GM18508 (cell line): ENCODE measurements around the gene EHD2.
"Not testable (repeated sequence)": the region's sequence is repeated elsewhere in the genome, so short reads cannot be mapped to it uniquely, and the experiment has no call there.

Experiments used
- ATAC-seq: cut with Tn5 transposase; IDR thresholded peaks from one replicate; pipeline ENCODE4 v1.9.1; 2021; ENCODE audit warnings: moderate number of reproducible peaks; ENCODE audit not compliant: insufficient read depth, unreplicated experiment

Gene EHD2

DNA sequence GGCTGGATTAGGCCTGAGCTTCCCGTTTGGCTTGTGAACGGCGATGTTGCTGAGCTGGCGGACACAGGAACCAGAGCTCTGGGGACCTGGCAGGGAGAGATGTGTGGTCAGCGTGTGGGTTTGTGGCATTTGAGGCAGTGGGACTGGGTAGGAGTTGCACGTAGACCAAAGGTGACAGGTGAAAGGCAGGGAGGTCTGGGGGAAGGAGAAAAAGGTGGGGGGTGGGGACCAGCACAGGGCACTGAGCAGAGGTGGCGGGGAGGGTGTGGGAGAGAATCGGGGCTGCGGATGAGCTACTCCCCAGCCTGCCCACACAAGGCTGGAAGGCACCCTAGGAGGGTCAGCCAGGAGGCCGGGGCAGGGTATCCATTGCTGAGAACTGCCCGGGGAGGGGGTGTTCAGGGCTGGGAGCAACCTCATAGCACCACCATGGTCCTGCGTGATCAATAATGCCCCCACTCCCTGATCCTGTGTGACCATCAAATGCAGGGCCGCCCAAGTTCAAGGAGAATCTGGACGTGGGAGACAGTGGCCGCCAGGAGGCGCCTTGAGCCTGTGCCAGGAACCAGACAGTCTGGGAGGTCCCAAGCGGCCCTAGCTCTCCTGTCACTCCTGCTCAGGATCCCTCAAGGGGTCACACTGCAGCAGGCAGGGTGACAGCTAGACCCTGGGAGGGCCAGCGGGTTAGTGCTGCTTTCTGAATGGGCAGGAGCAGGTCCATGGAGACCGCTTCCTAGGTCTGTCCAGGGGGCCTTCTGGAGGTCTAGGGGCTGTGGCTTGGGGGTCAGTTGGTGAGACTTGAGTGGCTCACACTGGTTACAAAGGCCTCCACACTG is 52.5 kb downstream of the EHD2 start:
- ATAC-seq, result no peak

DNA sequence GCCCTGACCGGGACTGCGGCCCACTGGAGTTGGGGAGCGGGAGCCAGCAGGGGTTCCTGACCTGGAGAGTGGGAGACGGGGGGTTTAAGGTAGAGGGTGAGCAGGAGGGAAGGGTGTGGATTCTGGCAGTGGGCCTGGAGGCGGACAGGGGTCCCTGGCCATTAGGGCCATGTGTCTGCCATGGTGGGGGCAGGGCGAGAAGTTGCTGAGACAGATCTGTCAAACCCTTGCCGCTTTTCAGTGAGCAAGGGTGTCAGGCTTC is 53.1 kb downstream of the EHD2 start:
- ATAC-seq, result no peak

- ATAC-seq, result no peak
Observed at GRCh38 chr19:47766670-47767069, 53.4 kb downstream of the EHD2 start.

DNA sequence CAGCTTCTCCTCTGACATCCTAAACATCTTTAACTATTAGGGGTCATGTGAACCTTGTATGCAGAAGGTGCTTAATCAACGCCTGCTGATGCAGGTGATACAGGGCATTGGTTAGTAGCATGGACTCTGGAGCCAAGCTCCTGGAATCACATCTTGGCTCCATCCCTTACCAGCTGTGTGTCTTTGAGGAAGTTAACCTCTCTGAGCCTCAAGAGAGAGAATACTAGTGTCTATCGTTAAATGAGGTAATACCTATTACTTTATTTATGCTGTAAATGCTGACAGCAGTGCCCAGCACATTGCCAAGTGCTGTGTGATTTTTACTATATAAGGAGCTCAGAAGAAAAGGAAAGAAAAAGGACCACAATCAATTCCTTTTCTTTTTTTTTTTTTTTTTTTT is 54.1 kb downstream of the EHD2 start:
- ATAC-seq, result no peak

GRCh38 chr19:47768604-47769003 is 55.4 kb downstream of the EHD2 start:
- ATAC-seq, result no peak

DNA sequence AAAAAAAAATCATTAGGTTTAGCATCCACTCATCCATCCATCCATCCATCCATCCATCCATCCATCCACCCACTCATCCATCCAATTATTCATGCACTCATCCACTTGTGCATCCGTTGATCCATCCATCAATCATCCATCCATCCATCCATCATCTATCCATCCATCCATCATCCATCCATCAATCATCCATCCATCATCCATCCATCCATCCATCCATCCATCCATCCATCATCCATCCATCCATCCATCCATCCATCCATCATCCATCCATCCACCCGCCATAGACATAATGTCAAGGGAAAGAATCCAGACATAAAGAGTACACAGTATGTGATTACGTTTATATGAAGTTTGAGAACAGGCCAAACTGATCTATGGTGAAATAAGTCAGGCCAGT is 56.3 kb downstream of the EHD2 start:
- no peak for ATAC-seq

GRCh38 chr19:47771291-47771690 is 58.1 kb downstream of the EHD2 start:
- ATAC-seq, result not testable (repeated sequence)

- no peak for ATAC-seq
Observed at GRCh38 chr19:47776568-47776967, 63.3 kb downstream of the EHD2 start.

GRCh38 chr19:47777245-47778048 is 64.2 kb downstream of the EHD2 start:
- ATAC-seq, result not testable (repeated sequence)

DNA sequence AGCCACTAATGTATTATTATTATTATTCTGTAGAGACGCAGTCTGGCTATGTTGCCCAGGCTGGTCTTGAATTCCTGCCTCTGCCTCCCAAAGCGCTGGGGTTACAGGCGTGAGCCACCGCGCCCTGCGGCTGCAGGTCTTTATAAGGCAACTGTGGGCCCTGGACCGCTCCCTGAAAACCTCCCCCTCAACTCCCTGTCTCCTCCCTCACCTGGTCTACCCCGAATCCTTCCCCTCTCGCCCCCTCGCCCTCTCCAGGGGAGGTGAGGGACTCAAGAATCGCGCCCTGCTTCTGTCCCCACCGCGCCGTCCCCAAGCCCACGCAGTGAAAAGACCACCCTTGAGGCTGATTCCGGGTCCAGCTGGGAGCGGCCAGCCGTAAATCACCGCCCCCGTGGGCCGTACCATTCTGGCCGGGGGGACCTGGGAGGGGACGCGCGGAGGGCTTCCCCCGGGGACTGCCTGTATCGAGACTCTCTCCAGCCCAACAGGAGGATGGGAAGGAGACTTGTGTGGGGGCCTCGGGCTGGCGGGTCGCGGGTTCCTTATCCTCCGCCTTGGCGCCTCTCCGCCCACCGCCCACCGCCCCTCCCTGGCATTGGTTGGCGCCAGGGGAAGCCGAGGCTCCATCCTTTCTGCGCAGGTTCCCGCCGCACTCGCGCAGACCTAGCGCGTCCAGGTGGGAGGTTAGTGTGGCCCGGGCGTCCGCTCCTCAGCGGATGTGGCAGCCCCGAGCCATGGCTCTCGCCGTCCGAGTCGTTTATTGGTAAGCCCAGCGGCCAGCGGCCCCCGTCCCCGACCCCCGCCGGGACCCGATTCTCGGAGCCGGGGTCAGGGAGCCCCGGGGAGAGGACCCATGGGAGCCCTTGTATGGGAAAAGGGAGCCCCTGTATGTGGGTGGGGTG is 65.1 kb downstream of the EHD2 start, which contains the start of gene SELENOW:
SELENOW (plus strand) TSS at position 655 of the 905 bp plus-strand sequence; CDS start at position 738, 83 bp downstream.
- ATAC-seq, result no peak

- ATAC-seq, result no peak
Observed at GRCh38 chr19:47778954-47779351, 65.7 kb downstream of the EHD2 start.

GRCh38 chr19:47779524-47780214 is 66.4 kb downstream of the EHD2 start:
- ATAC-seq, result no peak

DNA sequence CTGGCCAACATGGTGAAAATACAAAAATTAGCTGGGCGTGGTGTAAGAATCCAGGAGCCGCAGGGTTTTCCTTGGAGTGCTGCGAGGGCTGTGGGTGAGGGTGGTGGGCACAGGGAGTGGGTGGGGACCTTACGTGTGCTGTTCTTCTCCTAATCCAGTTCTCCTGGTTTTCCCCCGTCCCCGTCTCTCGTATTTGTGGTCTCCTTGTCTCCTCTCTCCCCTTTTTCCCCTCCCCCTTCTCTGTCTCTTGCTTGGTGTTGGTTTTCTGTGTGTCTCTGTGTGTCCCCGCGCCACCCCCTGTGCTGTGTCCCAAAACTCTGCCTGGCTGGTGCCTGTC is 67.0 kb downstream of the EHD2 start:
- ATAC-seq, result no peak

GRCh38 chr19:47781590-47782262 is 68.5 kb downstream of the EHD2 start:
- ATAC-seq, result no peak

GRCh38 chr19:47786566-47786965 is 73.3 kb downstream of the EHD2 start:
- no peak for ATAC-seq

- ATAC-seq, result not testable (repeated sequence)
Observed at GRCh38 chr19:47787307-47787706, 74.1 kb downstream of the EHD2 start.

DNA sequence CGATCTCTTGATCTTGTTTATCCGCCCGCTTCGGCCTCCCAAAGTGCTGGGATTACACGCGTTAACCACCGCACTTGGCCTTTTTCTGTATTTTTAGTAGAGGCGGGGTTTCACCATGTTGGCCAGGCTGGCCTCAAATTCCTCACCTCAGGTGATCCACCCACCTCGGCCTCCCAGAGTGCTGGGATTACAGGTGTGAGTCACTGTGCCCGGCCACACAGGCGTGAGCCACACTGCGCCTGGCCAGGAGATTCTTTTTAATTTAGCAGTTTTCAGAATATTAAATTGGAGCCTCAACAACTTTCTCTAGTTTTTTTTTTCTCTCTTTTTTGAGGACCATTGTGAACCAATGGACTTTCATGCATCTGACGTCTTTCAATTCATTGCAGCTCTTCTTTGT is 76.6 kb downstream of the EHD2 start:
- not testable (repeated sequence) for ATAC-seq

GRCh38 chr19:47790398-47790814 is 77.2 kb downstream of the EHD2 start:
- no peak for ATAC-seq

DNA sequence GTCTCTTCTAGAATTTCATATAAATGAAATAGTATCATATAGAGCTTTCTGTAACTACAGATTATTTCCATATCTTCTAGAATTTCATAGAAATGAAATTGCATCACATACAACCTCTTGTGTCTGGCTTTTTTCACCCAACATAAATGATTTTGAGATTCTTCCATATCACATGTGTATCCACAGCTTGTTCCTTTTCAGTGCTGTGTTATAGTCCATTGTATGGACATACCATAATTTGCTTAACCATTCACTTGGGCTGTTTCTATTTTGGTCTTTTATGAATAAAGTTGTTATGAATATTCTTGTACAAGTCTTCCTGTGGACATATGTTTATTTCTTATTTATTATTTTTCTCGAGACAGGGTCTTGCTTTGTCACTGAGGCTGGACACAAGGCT is 79.4 kb downstream of the EHD2 start:
- no peak for ATAC-seq
